ENCODE measurements around the gene PCSK5.

DNA sequence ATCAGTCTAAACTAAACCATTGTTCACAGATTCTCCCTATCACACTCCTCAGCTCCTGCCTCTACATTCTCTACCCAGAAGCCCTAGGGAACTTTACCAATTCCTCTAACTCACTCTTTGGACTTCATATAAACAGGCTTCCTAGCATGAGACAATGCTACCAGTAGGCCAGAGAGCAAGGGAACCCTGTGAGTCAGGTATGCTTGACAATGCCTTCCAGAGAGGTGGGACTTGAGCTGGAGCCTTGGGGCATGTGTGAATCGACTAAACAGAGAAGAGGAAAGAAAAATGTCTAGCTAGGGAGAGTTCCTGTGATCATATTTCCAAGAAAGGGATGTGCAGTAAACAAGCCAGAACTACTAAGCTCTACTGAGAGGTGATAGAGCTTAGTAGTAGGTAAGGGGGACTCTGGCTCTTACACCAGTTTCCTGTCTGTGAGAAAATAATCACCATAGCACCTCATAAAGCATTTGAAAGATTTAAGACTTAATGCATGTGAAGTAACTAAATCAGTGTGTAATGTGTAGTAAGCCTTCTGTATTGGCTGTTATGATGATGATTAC is 510.1 kb downstream of the PCSK5 start:
- TF ChIP-seq, protein P1, sequence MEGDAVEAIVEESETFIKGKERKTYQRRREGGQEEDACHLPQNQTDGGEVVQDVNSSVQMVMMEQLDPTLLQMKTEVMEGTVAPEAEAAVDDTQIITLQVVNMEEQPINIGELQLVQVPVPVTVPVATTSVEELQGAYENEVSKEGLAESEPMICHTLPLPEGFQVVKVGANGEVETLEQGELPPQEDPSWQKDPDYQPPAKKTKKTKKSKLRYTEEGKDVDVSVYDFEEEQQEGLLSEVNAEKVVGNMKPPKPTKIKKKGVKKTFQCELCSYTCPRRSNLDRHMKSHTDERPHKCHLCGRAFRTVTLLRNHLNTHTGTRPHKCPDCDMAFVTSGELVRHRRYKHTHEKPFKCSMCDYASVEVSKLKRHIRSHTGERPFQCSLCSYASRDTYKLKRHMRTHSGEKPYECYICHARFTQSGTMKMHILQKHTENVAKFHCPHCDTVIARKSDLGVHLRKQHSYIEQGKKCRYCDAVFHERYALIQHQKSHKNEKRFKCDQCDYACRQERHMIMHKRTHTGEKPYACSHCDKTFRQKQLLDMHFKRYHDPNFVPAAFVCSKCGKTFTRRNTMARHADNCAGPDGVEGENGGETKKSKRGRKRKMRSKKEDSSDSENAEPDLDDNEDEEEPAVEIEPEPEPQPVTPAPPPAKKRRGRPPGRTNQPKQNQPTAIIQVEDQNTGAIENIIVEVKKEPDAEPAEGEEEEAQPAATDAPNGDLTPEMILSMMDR (optimal IDR thresholded peaks at IDR 0.05 in 1 of 3, IDR thresholded peaks at IDR 0.05 in 1 of 3, conservative IDR thresholded peaks at IDR 0.05 in 1 of 3; ENCODE audit: extremely low read depth in 1 of 3, insufficient read depth in 2 of 3, low read length in 3 of 3), result no peak
- no peak for TF ChIP-seq EZH2 (IDR thresholded peaks at IDR 0.05; ENCODE audit: low read length)
